ENCODE measurements around the gene GLP1R.
A peak's percentile ranks its signal among the peaks of the same experiment; 100 is the strongest.

GLP1R gene

GRCh38 chr6:39048481-39049399, at the start of gene GLP1R:
GLP1R (plus strand) TSS chr6:39048781; CDS start chr6:39048841, 60 bp downstream.
- peak; percentile 54 for DNase-seq
- peak; percentile 24 for ATAC-seq

- DNase-seq (peak; percentile 30), ATAC-seq (peak; percentile 36)
Observed at GRCh38 chr6:39003072-39003471, 45.5 kb upstream of the GLP1R start.

GRCh38 chr6:39003492-39003891, 45.1 kb upstream of the GLP1R start:
- DNase-seq, result no peak
- ATAC-seq, result no peak

GRCh38 chr6:39004801-39005200, 43.8 kb upstream of the GLP1R start:
- DNase-seq (no peak), ATAC-seq (no peak)

GRCh38 chr6:39005774-39006173, 42.8 kb upstream of the GLP1R start:
- no peak for DNase-seq
- no peak for ATAC-seq

GRCh38 chr6:39007575-39007974, 41.0 kb upstream of the GLP1R start:
- ATAC-seq, result no peak

GRCh38 chr6:39008737-39009136, 39.8 kb upstream of the GLP1R start:
- no peak for ATAC-seq
- no peak for DNase-seq

More at GRCh38 chr6:39007575-39007974, 41.0 kb upstream of the GLP1R start:
- no peak for DNase-seq

GRCh38 chr6:39009476-39009875, 39.1 kb upstream of the GLP1R start:
- ATAC-seq (no peak), DNase-seq (no peak)

- ATAC-seq (no peak), DNase-seq (no peak)
Observed at GRCh38 chr6:39016839-39017546, 31.6 kb upstream of the GLP1R start.

GRCh38 chr6:39017547-39017880, 31.1 kb upstream of the GLP1R start:
- DNase-seq, result no peak
- ATAC-seq, result no peak

GRCh38 chr6:39018103-39018502, 30.5 kb upstream of the GLP1R start:
- DNase-seq (no peak), ATAC-seq (no peak)

- no peak for ATAC-seq
- DNase-seq, result no peak
Observed at GRCh38 chr6:39020136-39020535, 28.4 kb upstream of the GLP1R start.

GRCh38 chr6:39021041-39021440, 27.5 kb upstream of the GLP1R start:
- ATAC-seq (no peak), DNase-seq (no peak)

GRCh38 chr6:39021779-39022178, 26.8 kb upstream of the GLP1R start:
- ATAC-seq (no peak), DNase-seq (no peak)

GRCh38 chr6:39026175-39026574, 22.4 kb upstream of the GLP1R start:
- ATAC-seq, result no peak
- no peak for DNase-seq

GRCh38 chr6:39029156-39030011, 19.2 kb upstream of the GLP1R start:
- DNase-seq, result peak; percentile 74
- ATAC-seq, result peak; percentile 88

- ATAC-seq (no peak), DNase-seq (no peak)
Observed at GRCh38 chr6:39035681-39036080, 12.9 kb upstream of the GLP1R start.

- ATAC-seq (peak; percentile 44), DNase-seq (no peak)
Observed at GRCh38 chr6:39037082-39037508, 11.5 kb upstream of the GLP1R start.

- peak; percentile 33 for ATAC-seq
- no peak for DNase-seq
Observed at GRCh38 chr6:39037707-39038106, 10.9 kb upstream of the GLP1R start.

GRCh38 chr6:39040080-39040673, 8.4 kb upstream of the GLP1R start:
- DNase-seq (no peak), ATAC-seq (no peak)

GRCh38 chr6:39041072-39041471, 7.5 kb upstream of the GLP1R start:
- DNase-seq (no peak), ATAC-seq (no peak)

GRCh38 chr6:39043776-39044175, 4.8 kb upstream of the GLP1R start:
- ATAC-seq (no peak), DNase-seq (no peak)
